Neutrophil (primary cell): ENCODE data around the gene RAMP1.

Experiments used
- H3K27ac ChIP-seq: fragments of 200-600 bp; sonication (generic); 2 replicates; pipeline ENCODE4 v1.5.1; 2016; ENCODE audit warnings: mild to moderate bottlenecking, moderate library complexity
- H3K27me3 ChIP-seq: fragments of 200-600 bp; sonication (generic); 2 replicates; pipeline ENCODE4 v1.6.0; 2016; ENCODE audit warnings: mild to moderate bottlenecking
- H3K36me3 ChIP-seq: fragments of 200-600 bp; sonication (generic); 2 replicates; pipeline ENCODE4 v1.5.1; 2017
- H3K4me1 ChIP-seq, 2 experiments: fragments of 200-600 bp in 1 of 2; sonication (generic) in 1 of 2; 1 replicate in 1 of 2; 2 replicates in 1 of 2; pipeline versions ENCODE4 v1.5.1 to v1.6.1; 2013 to 2016; ENCODE audit warnings: low read depth in 1 of 2, low read length in 1 of 2, mild to moderate bottlenecking in 1 of 2, moderate library complexity in 1 of 2; ENCODE audit not compliant: control insufficient read depth in 1 of 2, insufficient read depth in 1 of 2
- H3K4me3 ChIP-seq, 2 experiments: fragments of 200-600 bp in 1 of 2; sonication (generic) in 1 of 2; 1 replicate in 1 of 2; 2 replicates in 1 of 2; pipeline ENCODE4 v1.5.1; 2013 to 2016; ENCODE audit warnings: low read depth in 1 of 2, low read length in 1 of 2, mild to moderate bottlenecking in 1 of 2, moderate library complexity in 1 of 2
- H3K9me3 ChIP-seq: fragments of 200-600 bp; sonication (generic); 2 replicates; pipeline ENCODE4 v1.5.1; 2016
- CTCF ChIP-seq: fragments of 200-600 bp; sonication (generic); IDR thresholded peaks from 2 replicates; pipeline ENCODE4 v1.5.1; 2016; ENCODE audit warnings: antibody characterized with exemption

RAMP1 gene

GRCh38 chr2:237878321-237879057 is 19.1 kb downstream of the RAMP1 start:
- Histone ChIP-seq H3K27me3 (peaks cover 8% of the 10 kb centered on the region), H3K4me3 (no peak overlapping the region), H3K36me3 (no peaks in the 10 kb centered on the region), H3K4me1 (no peaks in the 10 kb centered on the region), H3K9me3 (no peaks in the 10 kb centered on the region), H3K27ac (no peak overlapping the region)
- TF ChIP-seq CTCF, result no peak

GRCh38 chr2:237879058-237879430 is 19.6 kb downstream of the RAMP1 start:
- Histone ChIP-seq H3K9me3 (no peaks in the 10 kb centered on the region), H3K4me1 (no peaks in the 10 kb centered on the region), H3K27ac (no peak overlapping the region), H3K4me3 (no peak overlapping the region), H3K27me3 (peaks cover 5% of the 10 kb centered on the region), H3K36me3 (no peaks in the 10 kb centered on the region)
- no peak for TF ChIP-seq CTCF

- H3K36me3 ChIP-seq, result no peaks in the 10 kb centered on the region
- no peak overlapping the region for H3K27ac ChIP-seq
- TF ChIP-seq CTCF, result no peak
- no peaks in the 10 kb centered on the region for H3K27me3 ChIP-seq
- H3K4me3 ChIP-seq, result no peak overlapping the region
- H3K9me3 ChIP-seq, result no peaks in the 10 kb centered on the region
- H3K4me1 ChIP-seq, result no peaks in the 10 kb centered on the region
Measured at GRCh38 chr2:237879991-237880560, 20.7 kb downstream of the RAMP1 start.

GRCh38 chr2:237882510-237883481 is 23.4 kb downstream of the RAMP1 start:
- no peak overlapping the region for H3K27ac ChIP-seq
- no peak for TF ChIP-seq CTCF
- no peaks in the 10 kb centered on the region for H3K27me3 ChIP-seq
- no peaks in the 10 kb centered on the region for H3K4me1 ChIP-seq
- H3K36me3 ChIP-seq, result no peaks in the 10 kb centered on the region
- no peak overlapping the region for H3K4me3 ChIP-seq
- H3K9me3 ChIP-seq, result no peaks in the 10 kb centered on the region

- Histone ChIP-seq H3K27ac (no peak overlapping the region), H3K27me3 (no peaks in the 10 kb centered on the region), H3K36me3 (no peaks in the 10 kb centered on the region), H3K4me1 (no peaks in the 10 kb centered on the region), H3K9me3 (no peaks in the 10 kb centered on the region), H3K4me3 (no peak overlapping the region)
- TF ChIP-seq CTCF, result no peak
Measured at GRCh38 chr2:237883951-237884446, 24.6 kb downstream of the RAMP1 start.
